ENCODE measurements around the gene GPR108. TPM values are rescaled to one million over a fixed set of nuclear protein-coding genes. Genes with fewer than 3 reads are reported as not detected.
A peak's percentile ranks its signal among the peaks of the same experiment; 100 is the strongest.

GPR108 gene
- total and polyA plus RNA-seq, 2 of the 13 experiments (the other 11 are each of a cell fraction or from before 2014, with no cell fraction given): 36.4 to 63.0 TPM

- TF ChIP-seq JARID2 (CRISPR knock-in tag; IDR thresholded peaks at IDR 0.05; ENCODE audit: insufficient replicate concordance): no peak
- TF ChIP-seq ZFY (CRISPR knock-in tag; IDR thresholded peaks at IDR 0.05): peak; percentile 35
- no peak for TF ChIP-seq CERS6 (CRISPR knock-in tag; IDR thresholded peaks at IDR 0.05)
- no peak for TF ChIP-seq ZNF121 (CRISPR knock-in tag; IDR thresholded peaks at IDR 0.05)
- no peak for TF ChIP-seq ZNF790 (CRISPR knock-in tag; IDR thresholded peaks at IDR 0.05; ENCODE audit: borderline replicate concordance)
- no peak for TF ChIP-seq ATF4 (CRISPR knock-in tag; IDR thresholded peaks at IDR 0.05)
- TF ChIP-seq ZNF841 (CRISPR knock-in tag; IDR thresholded peaks at IDR 0.05; ENCODE audit: borderline replicate concordance): no peak
- no peak for TF ChIP-seq ZNF432 (CRISPR knock-in tag; IDR thresholded peaks at IDR 0.05; ENCODE audit: borderline replicate concordance)
- no peak for TF ChIP-seq NFIC (IDR thresholded peaks at IDR 0.05; ENCODE audit: low read length)
- TF ChIP-seq ZBTB38 (CRISPR knock-in tag; IDR thresholded peaks at IDR 0.05): no peak
- no peak for TF ChIP-seq PRPF4 (IDR thresholded peaks at IDR 0.05; ENCODE audit: low read depth, low read length, poor library complexity, severe bottlenecking)
- TF ChIP-seq ZNF331 (CRISPR knock-in tag; IDR thresholded peaks at IDR 0.05): no peak
- TF ChIP-seq SRF (IDR thresholded peaks at IDR 0.05; ENCODE audit: low read depth, low read length): no peak
- no peak for TF ChIP-seq ZNF143 (CRISPR knock-in tag; IDR thresholded peaks at IDR 0.05)
- TF ChIP-seq HBP1 (CRISPR knock-in tag; IDR thresholded peaks at IDR 0.05; ENCODE audit: low read depth): no peak
- TF ChIP-seq ZNF460 (CRISPR knock-in tag; IDR thresholded peaks at IDR 0.05; ENCODE audit: borderline replicate concordance): no peak
- TF ChIP-seq ZNF607 (CRISPR knock-in tag; IDR thresholded peaks at IDR 0.05; ENCODE audit: borderline replicate concordance): no peak
- no peak for TF ChIP-seq ZNF614 (CRISPR knock-in tag; IDR thresholded peaks at IDR 0.05; ENCODE audit: borderline replicate concordance)
- TF ChIP-seq PAXIP1 (CRISPR knock-in tag; conservative IDR thresholded peaks at IDR 0.05): no peak
- TF ChIP-seq SCMH1 (CRISPR knock-in tag; IDR thresholded peaks at IDR 0.05; ENCODE audit: borderline replicate concordance): no peak
- TF ChIP-seq ATM (IDR thresholded peaks at IDR 0.05; ENCODE audit: borderline replicate concordance): no peak
- TF ChIP-seq POGK (CRISPR knock-in tag; conservative IDR thresholded peaks at IDR 0.05): no peak
Measured at GRCh38 chr19:6739883-6740588, 2.7 kb upstream of the GPR108 start (continued).
